T-helper 2 cell (primary cell): Measurements from ENCODE around the gene MPV17L.
"Not testable (repeated sequence)": the region's sequence is repeated elsewhere in the genome, so short reads cannot be mapped to it uniquely, and the experiment has no call there.

Experiments used
- DNase-seq, 5 experiments: peaks; one replicate each; pipeline versions ENCODE4 v3.0.0 to v3.0.0-alpha.2; 2012 to 2022
- total RNA-seq, 2 donors: gene quantifications; one replicate each; lab custom pipeline; 2026; lab: John Stamatoyannopoulos, UW

The MPV17L gene
- total RNA-seq, result 0 to 0.31 reads per million in 2 donors

DNA sequence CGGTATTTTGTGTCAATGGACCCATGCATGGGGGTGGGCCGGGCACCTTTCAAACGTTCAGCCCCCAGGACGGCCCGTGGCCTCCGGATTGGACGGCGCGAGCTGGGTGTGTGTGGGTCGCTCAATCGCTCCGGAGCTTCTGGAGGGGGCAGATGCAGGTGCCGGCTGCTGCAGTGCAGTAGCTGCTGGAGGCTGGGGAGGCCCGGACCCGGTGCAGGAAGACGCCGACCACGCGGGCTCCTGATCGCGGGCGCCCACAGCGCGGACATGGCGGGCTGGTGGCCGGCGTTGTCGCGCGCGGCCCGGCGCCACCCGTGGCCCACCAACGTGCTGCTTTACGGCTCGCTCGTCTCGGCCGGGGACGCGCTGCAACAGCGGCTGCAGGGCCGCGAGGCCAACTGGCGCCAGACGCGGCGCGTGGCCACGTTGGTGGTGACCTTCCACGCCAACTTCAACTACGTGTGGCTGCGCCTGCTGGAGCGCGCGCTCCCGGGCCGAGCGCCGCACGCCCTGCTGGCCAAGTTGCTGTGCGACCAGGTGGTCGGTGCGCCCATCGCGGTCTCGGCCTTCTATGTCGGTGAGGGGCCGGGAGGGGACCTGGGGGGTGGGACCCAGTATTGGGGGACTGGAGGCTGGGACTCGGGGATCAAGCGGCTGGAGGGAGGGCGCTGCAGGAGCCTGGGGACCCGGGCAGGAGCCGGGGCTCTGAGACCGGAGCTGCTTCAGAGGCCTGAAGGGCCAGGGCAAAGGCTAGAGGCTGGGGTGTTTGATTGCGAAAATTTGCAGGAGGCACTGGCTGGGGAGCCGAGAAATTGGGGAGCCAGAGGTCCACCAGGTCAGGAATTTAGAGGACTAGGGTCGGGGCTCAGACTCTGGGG is at the start of gene MPV17L:
TSS of gene MPV17L (plus strand) at position 124 of the 878 bp plus-strand sequence. CDS start at position 268, 144 bp downstream.
- DNase-seq, result peak in 1 of 5 experiments; percentile 5

DNA sequence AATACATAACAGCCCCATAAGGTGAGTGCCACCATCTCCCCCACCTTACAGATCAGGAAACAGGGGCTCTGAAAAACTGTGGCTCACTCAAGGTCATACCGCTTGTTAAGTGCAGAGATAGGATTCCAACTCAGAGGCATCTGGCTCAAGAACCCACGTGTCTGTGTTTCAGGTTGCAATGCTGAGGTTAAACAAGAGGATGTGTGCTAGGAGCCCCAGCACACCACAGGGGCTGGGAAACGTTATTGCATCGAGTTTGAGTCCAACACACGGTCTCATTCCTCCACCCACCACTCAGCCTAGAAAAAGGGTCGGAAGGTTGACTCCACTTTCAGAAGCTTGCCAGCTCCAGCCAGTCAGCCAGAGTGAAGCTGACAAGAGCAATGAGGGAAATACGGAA is 46.8 kb upstream of the MPV17L start:
- not testable (repeated sequence) for DNase-seq

DNA sequence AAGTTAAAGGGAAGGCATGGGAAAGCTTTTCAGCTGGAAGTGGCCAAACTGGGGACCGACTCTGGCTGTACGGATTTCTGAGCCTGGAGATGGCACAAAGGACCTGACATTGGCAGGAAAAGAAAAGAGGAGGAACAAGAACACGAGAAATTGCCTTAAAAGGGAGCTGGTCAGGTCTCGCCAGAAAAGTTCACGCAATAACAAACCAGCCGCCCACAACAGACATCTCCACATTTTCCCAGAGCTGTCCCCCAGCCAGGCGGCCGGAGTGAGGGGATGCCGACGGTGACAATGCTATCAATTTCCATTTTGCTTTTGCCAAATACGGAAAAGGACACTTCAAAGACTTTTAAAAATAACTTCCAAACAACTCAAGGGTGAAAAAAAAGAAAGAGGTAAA is 44.3 kb upstream of the MPV17L start:
- not testable (repeated sequence) for DNase-seq

DNA sequence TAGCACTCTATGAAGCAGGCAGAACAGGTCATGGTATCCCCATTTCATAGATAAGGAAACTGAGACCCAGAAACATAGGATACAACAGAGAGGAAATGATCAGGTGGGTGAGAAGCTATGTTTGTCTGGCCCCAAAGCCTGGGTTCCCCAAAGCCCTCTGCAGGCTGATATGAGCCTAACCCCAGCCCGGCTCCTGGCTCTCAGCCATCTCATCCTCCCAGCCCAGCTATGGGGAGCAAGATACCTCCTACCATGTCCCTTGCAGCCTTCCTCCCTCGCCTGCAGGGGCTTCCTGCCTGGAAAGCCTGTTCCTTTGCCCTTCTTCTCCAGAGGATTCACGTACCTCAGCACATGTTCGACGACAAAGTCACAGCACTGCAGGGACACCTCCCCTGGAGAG is 43.8 kb upstream of the MPV17L start:
- not testable (repeated sequence) for DNase-seq

DNA sequence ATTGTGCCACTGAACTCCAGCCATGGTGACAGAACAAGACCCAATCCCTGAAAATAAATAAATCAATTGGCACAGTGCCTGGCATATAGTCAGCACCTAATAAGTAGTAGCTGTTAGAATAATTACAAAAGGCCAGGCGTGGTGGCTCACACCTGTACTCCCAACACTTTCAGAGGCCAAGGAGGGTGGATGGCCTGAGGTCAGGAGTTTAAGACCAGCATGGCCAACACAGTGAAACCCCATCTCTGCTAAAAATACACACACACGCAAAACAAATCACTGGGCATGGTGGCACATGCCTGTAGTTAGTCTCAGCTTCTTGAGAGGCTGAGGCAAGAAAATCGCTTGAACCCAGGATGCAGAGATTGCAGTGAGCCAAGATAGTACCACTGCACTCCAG is 42.7 kb upstream of the MPV17L start:
- not testable (repeated sequence) for DNase-seq

DNA sequence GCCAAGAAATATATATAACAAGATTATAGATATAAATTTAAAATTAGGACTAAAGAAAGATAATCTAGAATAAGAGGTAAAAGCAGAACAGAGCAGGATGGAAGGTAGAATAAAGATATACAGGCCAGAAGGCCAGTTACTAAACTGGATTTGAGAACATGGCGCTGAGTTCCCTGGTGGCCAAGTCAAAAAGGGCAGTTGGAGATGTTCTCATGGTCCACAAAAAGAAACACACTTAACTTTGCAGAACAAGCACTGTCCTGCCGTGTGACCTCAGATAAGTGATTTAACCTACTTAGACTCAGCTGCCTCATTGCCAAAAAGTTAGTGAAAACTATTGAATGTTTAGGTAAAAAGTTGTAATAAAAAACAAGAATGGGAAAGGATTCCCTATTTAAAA is 40.7 kb upstream of the MPV17L start:
- DNase-seq, result not testable (repeated sequence)

DNA sequence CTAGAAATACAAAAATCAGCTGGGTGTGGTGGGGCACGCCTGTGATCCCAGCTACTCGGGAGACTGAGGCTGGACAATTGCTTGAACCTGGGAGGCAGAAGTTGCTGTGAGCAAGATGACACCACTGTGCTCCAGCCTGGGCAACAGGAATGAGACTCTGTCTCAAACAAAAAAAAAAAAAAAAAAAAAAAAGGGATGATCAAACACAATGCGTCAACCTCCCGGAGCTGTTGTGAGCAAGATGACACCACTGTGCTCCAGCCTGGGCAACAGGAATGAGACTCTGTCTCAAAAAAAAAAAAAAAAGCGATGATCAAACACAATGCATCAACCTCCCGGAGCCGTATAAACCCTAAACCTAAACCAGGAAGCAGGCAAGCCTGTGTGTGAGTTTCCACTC is 38.1 kb upstream of the MPV17L start:
- not testable (repeated sequence) for DNase-seq

DNA sequence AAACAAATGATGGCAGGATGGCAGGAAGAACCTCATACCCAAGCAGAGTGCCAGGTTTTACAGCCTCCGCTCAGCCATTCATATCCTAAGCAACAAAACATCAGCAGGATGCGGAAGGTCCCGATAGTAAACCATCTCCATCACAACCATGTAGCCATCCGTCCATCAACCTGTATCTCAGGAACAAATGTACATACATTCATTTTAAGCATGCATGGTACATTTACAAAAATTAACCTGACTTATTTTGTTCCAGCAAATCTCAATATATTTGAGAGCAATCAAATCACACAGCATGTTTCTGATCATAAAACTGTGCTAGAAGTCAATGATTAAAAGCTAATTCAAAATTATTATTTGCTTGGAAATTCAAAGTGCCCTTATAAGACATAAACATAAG is 17.4 kb upstream of the MPV17L start, which contains the start of gene NPIPA5:
TSS of gene NPIPA5 (minus strand) at position 101 of the 400 bp plus-strand sequence. CDS start at position 101, 0 bp downstream.
- DNase-seq, result not testable (repeated sequence)

DNA sequence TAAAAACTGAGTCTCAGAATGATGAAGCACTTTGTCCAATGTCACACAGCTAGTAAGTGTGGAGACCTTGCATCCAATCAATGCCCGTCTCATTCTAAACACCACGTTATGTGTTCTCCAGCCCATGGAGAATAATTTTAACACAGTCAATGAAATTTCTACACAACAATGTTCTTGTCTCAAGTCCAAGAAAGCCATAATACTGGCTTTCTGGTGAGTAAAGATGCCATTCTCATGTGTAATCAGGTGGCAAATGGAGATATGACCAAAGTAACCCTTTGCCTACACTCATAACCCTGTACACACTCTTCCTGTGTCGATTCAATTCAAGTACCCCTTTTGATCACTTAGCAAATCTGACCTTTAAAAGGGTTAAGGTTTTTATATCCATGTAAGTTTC is 12.7 kb upstream of the MPV17L start:
- DNase-seq, result not testable (repeated sequence)

DNA sequence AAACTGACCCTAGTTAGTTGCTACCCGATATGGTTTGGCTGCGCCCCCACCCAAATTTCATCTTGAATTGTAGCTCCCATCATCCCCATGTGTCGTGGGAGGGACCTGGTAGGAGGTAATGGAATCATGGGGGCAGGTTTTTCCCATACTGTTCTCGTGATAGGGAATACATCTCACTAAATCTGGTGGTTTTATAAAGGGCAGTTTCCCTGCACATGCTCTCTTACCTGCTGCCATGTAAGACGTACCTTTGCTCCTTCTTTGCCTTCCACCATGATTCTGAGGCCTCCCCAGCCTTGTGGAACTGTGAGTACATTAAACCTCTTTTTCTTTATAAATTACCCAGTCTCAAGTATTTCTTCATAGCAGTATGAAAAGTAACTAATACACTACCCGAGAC is 7.5 kb upstream of the MPV17L start:
- DNase-seq, result not testable (repeated sequence)

DNA sequence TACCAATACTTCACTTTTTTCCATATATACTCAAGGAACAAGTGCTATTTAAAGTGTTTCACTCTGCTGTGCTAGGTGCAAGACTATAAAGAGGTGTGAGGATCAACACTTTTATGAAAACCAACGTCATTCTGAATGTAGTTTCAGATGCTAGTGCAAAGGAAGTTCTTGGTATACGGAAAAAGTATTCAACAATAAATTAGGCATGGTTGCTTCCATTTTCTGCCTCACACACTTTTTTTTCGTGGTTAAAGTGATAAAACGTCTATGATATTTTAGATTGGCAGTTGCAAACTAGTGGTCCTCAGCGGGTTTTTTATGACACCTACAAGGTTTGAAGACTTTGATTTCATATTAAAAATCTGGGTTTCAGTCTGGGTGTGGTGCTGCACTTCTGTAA is 5.6 kb upstream of the MPV17L start:
- peak in 2 of 5 experiments; percentile 10 to 23 for DNase-seq

DNA sequence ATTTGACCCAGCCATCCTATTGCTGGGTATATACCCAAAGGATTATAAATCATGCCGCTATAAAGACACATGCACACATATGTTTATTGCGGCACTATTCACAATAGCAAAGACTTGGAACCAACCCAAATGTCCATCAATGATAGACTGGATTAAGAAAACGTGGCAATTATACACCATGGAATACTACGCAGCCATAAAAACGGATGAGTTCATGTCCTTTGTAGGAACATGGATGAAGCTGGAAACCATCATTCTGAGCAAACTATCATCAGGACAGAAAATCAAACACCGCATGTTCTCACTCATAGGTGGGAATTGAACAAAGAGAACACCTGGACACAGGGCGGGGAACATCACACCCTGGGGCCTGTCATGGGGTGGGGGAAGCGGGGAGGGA is 2.5 kb upstream of the MPV17L start:
- not testable (repeated sequence) for DNase-seq

DNA sequence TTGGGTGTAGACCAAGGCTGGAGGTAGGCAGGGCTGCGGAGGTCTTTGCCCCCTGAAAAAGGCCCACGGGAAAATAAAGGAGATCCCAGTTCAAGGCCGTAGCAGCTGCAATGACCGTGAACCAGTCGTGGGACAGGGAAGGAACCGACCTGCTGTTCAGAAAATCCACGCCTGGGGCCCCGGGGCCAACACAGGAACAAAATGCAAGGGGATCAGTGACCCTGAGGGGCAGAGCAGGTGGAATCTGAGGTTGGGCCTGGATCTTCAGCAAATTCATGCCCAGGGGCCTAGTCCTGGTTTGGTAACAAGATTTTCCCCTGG is 915 bp downstream of the MPV17L start:
- DNase-seq, result not testable (repeated sequence)

DNA sequence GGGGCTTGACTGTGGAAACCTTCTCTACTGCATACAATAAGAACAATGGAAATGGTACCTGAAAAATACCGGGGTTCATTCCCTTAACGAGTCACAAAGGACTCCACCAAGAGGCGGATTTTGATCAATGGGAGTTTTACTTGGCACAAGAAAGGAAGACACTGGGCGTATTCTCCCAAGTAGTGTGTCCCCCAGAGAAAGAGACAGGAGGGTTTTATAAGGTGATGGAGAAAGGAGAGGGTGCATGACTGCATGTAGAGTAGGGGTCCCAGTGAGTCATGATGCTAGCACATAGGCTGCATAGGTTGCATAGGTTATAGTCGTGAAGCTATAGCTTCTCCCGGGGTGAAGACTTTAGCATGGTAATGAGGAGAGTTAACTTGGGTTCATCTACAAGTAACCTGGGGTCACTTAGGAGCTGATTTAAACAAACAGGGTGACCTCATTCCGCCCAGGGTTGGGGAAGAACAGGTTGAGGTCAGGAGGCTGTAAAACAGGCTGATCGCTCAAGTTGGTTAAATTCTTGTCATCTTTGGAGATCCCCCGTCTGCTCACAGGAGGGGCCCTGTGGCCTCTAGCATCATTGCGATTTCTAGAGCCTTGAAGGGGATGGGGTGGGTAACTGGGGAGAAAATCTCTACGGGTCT is 1.5 kb downstream of the MPV17L start:
- no peak for DNase-seq

DNA sequence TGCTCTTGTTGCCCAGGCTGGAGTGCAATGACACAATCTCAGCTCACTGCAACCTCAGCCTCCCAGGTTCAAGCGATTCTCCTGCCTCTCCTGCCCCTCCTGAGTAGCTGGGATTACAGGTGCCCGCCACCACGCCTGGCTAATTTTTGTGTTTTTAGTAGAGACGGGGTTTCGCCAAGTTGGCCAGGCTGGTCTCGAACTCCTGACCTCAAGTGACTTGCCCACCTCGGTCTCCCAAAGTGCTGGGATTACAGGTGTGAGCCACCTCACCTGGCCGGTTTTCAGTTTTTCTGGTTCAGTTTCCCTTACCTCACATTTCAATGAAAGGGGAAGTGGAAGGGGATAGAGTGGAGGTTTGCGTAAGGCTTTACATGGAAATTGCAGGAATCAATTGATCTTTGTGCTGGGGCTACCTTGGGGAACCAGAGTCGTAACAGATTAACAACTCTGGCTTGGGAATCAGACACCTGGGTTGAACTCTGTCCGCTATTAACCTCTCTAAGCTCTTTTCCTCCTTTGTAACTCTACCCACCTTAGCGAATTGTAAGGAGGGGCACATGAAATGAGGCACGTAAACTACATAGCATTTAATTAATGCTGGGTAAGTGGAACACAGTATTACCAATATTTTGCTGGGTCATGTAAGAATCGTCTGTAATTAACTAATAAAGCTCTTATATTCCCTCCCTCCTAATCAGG is 3.2 kb downstream of the MPV17L start:
- no peak for DNase-seq

DNA sequence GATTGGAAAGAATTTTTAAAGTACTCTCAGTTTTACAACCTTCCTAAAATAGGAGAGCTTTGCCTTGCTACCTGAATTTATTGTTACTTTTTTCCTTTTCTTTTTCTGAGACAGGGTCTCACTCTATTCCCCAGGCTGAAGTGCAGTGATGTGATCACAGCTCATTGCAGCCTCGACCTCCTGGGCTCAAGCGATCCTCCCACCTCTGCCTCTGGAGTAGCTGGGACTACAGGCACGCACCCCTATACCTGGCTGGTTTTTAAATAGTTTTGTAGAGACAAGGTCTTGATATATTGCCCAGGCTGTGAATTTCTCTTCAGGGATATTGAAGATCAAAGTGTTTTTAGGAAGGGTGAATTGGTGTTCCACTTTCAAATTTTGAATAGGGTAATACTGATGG is 3.8 kb downstream of the MPV17L start:
- DNase-seq, result no peak

DNA sequence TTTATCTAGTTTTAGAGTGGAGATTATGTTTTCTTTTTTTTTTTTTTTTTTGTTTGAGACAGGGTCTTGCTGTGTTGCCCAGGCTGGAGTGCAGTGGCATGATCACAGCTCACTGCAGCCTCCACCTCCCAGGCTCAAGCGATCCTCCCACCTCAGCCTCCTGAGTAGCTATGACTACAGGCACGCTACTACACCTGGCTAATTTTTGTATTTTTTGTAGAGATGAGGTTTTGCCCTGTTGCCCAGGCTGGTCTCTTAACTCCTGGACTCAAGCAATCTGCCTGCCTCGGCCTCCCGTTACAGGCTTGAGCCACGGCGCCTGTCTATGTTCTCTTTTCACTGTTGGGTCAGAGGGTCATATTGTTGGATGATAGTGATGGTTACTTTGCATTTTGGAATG is 4.8 kb downstream of the MPV17L start:
- not testable (repeated sequence) for DNase-seq

DNA sequence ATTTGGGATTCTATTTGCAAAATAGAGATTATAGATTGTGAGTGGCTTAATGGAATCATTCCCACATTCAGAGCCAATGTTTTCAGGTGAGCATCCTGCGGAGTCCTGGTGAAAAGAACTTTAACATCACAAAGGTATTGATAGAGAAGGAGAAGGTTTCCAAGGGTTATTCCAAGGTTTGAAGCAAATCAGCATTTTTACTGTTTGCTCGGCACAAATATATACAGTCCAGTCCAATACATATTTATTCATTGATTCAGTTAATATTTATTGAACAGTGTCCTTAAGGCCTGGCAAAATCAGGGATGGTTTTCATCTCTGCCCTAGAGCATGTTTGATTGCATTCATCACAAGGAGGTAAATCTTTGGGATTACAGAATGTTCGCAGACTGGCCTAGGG is 6.4 kb downstream of the MPV17L start:
- DNase-seq, result no peak

DNA sequence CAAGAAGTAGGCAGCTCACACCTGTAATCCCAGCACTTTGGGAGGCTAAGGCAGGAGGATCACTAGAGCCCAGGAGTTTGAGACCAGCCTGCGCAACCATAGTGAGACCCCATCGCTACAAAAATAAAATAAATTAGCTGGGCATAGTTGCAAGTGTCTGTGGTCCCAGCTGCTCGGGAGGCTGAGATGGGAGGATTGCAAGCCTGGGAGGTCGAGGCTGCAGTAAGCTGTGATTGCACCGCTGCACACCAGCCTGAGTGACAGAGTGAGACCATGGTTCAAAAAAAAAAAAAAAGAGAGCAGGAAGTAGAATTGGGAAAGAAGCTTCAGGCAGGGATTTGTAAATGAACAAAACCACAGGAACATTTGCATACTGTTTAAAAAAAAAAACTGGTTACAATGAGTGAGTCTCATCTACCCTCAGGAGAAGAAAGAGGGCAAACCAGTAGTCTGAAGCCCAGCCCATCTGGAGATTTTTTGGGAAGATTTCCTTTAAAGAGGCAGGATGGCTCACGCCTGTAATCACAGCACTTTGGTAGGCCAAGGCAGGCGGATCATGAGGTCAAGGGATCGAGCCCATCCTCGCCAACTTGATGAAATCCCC is 7.9 kb downstream of the MPV17L start:
- DNase-seq, result no peak

DNA sequence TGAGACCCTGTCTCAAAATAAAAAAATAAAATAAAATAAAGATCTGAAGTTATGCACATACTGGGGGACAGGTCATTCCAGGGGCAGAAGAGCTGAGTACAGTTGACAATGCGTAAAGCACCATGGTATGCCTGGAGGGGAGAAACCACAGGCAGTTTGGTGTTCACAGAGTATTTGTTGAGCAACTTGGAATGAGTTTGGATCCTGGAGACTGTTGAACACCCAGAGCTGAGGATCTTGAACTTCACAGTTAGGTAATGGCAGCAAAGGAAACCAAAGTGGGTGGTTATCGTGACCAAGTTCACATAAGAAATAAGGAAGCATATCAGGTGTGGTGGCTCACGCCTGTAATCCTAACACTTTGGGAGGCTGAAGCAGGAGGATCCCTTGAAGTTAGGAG is 8.5 kb downstream of the MPV17L start:
- not testable (repeated sequence) for DNase-seq

DNA sequence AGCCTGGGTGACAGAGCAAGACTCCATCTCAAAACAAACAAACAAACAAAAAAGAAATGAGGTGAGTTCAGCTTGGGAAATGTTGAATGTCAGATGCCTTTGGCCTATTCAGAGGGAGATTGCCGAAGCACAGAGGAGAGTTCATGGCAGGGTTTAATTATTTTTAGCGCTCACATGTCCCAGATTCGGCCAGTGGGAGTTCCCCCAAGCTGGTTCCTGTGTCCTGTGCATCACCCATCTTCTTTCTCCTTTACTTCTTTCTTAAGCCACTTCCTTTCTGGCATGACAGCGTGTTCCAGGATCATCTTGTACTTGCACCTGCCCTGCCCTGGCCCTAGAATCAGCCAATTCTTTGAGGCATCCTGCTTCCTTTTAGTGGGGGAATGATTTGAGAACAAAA is 9.2 kb downstream of the MPV17L start:
- no peak for DNase-seq

DNA sequence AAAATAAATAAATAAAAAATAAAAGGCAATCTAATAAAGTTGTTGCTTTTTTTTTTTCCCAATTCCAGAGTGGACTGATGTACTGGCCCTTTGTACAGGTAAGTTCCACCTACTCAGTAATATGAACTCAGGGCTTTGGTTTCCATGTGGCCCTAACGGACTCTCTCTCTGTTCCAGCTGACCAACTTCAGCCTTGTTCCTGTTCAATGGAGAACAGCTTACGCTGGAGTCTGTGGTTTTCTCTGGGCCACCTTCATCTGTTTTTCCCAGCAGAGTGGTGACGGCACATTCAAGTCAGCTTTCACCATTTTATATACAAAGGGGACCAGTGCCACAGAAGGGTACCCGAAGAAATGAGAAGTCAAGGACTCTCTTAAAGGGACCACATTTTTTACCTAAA is 12.2 kb downstream of the MPV17L start:
- DNase-seq, result not testable (repeated sequence)

DNA sequence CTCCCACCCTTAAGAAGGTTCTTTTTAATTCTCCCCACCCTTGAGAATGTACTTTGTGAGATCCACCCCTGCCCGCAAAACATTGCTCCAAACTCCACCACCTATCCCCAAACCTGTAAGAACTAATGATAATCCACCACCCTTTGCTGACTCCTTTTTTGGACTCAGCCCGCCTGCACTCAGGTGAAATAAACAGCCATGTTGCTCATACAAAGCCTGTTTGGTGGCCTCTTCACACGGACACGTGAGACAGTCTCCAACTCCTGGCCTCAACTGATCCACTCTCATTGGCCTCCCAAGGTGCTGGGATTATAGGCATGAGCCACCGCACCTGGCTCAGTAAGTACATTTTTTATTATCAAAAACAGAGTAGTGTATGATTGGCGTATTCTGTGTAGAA is 13.9 kb downstream of the MPV17L start:
- DNase-seq, result not testable (repeated sequence)
